GM12878 (cell line): Measurements from ENCODE around the gene OPCML. TPM values are rescaled to one million over a fixed set of nuclear protein-coding genes. Genes with fewer than 3 reads are reported as not detected.

Experiments
- ATAC-seq: fragments of 200-7000 bp; cut with Tn5 transposase; 3 replicates; pipeline ENCODE4 v1.9.1; 2020; ENCODE audit warnings: mild to moderate bottlenecking, moderate library complexity
- BruUV-seq: library from RNA; stranded (reverse); fragments of 400-500 nt; replicated peaks from 2 replicates; lab custom pipeline; 2021; lab: Mats Ljungman, UMichigan
- CTCF ChIA-PET: fragments of 300-600 bp; sonication (Branson Sonifier 250); formaldehyde crosslinking; extraction: SDS; loops from one replicate; lab custom pipeline; 2021; ENCODE audit warnings: inconsistent platforms; lab: Yijun Ruan, JAX
- POLR2A ChIA-PET: fragments of 350-600 bp; formaldehyde crosslinking; extraction: SDS; loops from one replicate; lab custom pipeline; 2021; ENCODE audit warnings: inconsistent platforms; lab: Charles Lee
- RAD21 ChIA-PET: fragments of 300-600 bp; sonication (Branson Sonifier 250); formaldehyde crosslinking; loops from one replicate; lab custom pipeline; 2023; ENCODE audit warnings: antibody characterized with exemption; ENCODE audit not compliant: unreplicated experiment; lab: Charles Lee
- SMC1A ChIA-PET: fragments of 300-600 bp; sonication (Branson Sonifier 250); formaldehyde crosslinking; loops from one replicate; lab custom pipeline; 2023; ENCODE audit not compliant: unreplicated experiment, uncharacterized antibody; lab: Charles Lee
- DNase-seq: peaks from one replicate; pipeline ENCODE4 v3.0.0-alpha.2; 2011; ENCODE audit warnings: low read depth, low spot score
- FAIRE-seq: peaks from 3 replicates; lab custom pipeline; 2011; peaks lifted over from hg19 to GRCh38; lab: Jason Lieb, UNC
- H2AFZ ChIP-seq: 2 replicates; pipeline ENCODE4 v1.6.0; 2011; ENCODE audit warnings: low read depth, low read length, control low read depth; ENCODE audit not compliant: control insufficient read depth
- H3K27ac ChIP-seq: 2 replicates; pipeline ENCODE4 v1.5.1; 2011; ENCODE audit warnings: control low read depth; ENCODE audit not compliant: control insufficient read depth, insufficient read depth
- H3K27me3 ChIP-seq, 2 experiments: replicated peaks in 1 of 2; 2 replicates each; pipeline versions ENCODE4 v1.6.0 to v1.6.1; 2011; ENCODE audit warnings: low read length in 1 of 2; ENCODE audit not compliant: control insufficient read depth in 2 of 2, insufficient read depth in 2 of 2
- H3K36me3 ChIP-seq, 2 experiments: 2 replicates each; pipeline ENCODE4 v1.5.1; 2011; ENCODE audit warnings: low read length in 1 of 2; ENCODE audit not compliant: control insufficient read depth in 2 of 2, insufficient read depth in 2 of 2
- H3K4me1 ChIP-seq: 2 replicates; pipeline ENCODE4 v1.6.1; 2011; ENCODE audit warnings: mild to moderate bottlenecking, low read length, moderate library complexity, mixed read lengths; ENCODE audit not compliant: control insufficient read depth, insufficient read depth
- H3K4me2 ChIP-seq: 2 replicates; pipeline ENCODE4 v1.6.0; 2011; ENCODE audit warnings: control low read depth; ENCODE audit not compliant: control insufficient read depth, insufficient read depth
- H3K4me3 ChIP-seq: fragments of 200-600 bp; sonication (generic); 2 replicates; pipeline ENCODE4 v1.5.1; 2016
- H3K79me2 ChIP-seq: 2 replicates; pipeline ENCODE4 v1.6.0; 2011; ENCODE audit warnings: low read length; ENCODE audit not compliant: control insufficient read depth, insufficient read depth
- H3K9ac ChIP-seq: 2 replicates; pipeline ENCODE4 v1.8.0; 2011; ENCODE audit warnings: low read length, control low read depth, mixed read lengths; ENCODE audit not compliant: control insufficient read depth, insufficient read depth
- H3K9me3 ChIP-seq: replicated peaks from 3 replicates; pipeline ENCODE4 v1.5.1; 2011; ENCODE audit warnings: mild to moderate bottlenecking, low read length; ENCODE audit not compliant: control insufficient read depth, insufficient read depth
- H4K20me1 ChIP-seq: 2 replicates; pipeline ENCODE4 v1.6.0; 2011; ENCODE audit not compliant: control insufficient read depth, insufficient read depth
- CHD2 ChIP-seq: IDR thresholded peaks from 2 replicates; pipeline ENCODE4 v1.6.1; 2011; ENCODE audit warnings: low read depth, low read length, improper control_type of control experiment, borderline replicate concordance
- CUX1 ChIP-seq: IDR thresholded peaks from 2 replicates; pipeline ENCODE4 v1.6.1; 2012; ENCODE audit warnings: improper control_type of control experiment, low read depth, low read length; ENCODE audit not compliant: insufficient replicate concordance
- JUNB ChIP-seq: IDR thresholded peaks from 2 replicates; pipeline ENCODE4 v1.6.1; 2016; ENCODE audit warnings: antibody characterized with exemption, mild to moderate bottlenecking
- NFYB ChIP-seq: IDR thresholded peaks from 2 replicates; pipeline ENCODE4 v1.6.1; 2011; ENCODE audit warnings: low read depth, mild to moderate bottlenecking, low read length, improper control_type of control experiment, moderate library complexity; ENCODE audit not compliant: insufficient read depth
- REST ChIP-seq: IDR thresholded peaks from 2 replicates; pipeline ENCODE4 v1.6.1; 2012; ENCODE audit warnings: mild to moderate bottlenecking, low read depth, low read length
- RUNX3 ChIP-seq: IDR thresholded peaks from 2 replicates; pipeline ENCODE4 v1.6.1; 2012; ENCODE audit warnings: low read length, inconsistent platforms
- TAF1 ChIP-seq: IDR thresholded peaks from 2 replicates; pipeline ENCODE4 v1.6.1; 2011; ENCODE audit warnings: mild to moderate bottlenecking, low read depth, low read length, borderline replicate concordance
- TCF7 ChIP-seq: IDR thresholded peaks from 2 replicates; pipeline ENCODE4 v1.6.1; 2014; ENCODE audit warnings: antibody characterized with exemption, borderline replicate concordance
- WGBS: methylation state at CpG from one replicate; pipeline ENCODE4 v1.1.6; 2016; ENCODE audit warnings: low lambda C conversion rate; ENCODE audit not compliant: insufficient replicate concordance, insufficient coverage; ENCODE audit errors: missing lambda C conversion rate; 5-methylcytosine and 5-hydroxymethylcytosine counted together
- in situ Hi-C: fragments of 300-500 bp; cut with MboI; formaldehyde crosslinking; loops from 9 replicates; pipeline ENCODE4 v1.14.3; 2018; ENCODE audit warnings: mixed read lengths
- intact Hi-C: fragments of 100-400 bp; cut with micrococcal nuclease; formaldehyde crosslinking; loops from one replicate; pipeline ENCODE4 v1.14.2; 2022; ENCODE audit not compliant: unreplicated experiment
- polyA plus RNA-seq, 11 experiments: library from polyadenylated mRNA; depleted of rRNA in 4 of 11; unstranded in 6 of 11; stranded (reverse) in 5 of 11; fragments of >200 nt; fragmentation: Nextera tagmentation in 4 of 11; fragmentation: Illumina TruSeq in 1 of 11; extraction: Ambion mirVana in 4 of 11; extraction: Trizol in 1 of 11; gene quantifications; 1 replicate in 1 of 11; 2 replicates in 10 of 11; pipeline versions ENCODE4 v1.2.1 to v1.2.3, GENCODE V29; 2011 to 2016; ENCODE audit warnings: inconsistent platforms in 2 of 11, missing spikeins in 2 of 11, low read depth in 1 of 11
- total RNA-seq, 4 experiments: library from RNA; depleted of rRNA in 3 of 4; stranded (reverse); fragments of >200 nt in 3 of 4; fragmentation: Illumina TruSeq in 1 of 4; extraction: Trizol in 1 of 4; gene quantifications; 2 replicates each; pipeline versions ENCODE4 v1.2.1 to v1.2.3, GENCODE V29; 2013 to 2021

OPCML gene
- total and polyA plus RNA-seq, 10 of the 15 experiments (the other 5 are each of a cell fraction or from before 2014, with no cell fraction given) = 0.84 TPM; not detected in 9

GRCh38 chr11:133306019-133306418, 226.3 kb downstream of the OPCML start:
- Histone ChIP-seq H3K27me3 (no peaks in the 10 kb centered on the region), H3K36me3 (no peaks in the 10 kb centered on the region), H4K20me1 (no peaks in the 10 kb centered on the region), H3K27ac (no peak overlapping the region), H3K79me2 (no peaks in the 10 kb centered on the region), H3K9ac (no peak overlapping the region), H3K4me3 (no peak overlapping the region), H3K4me2 (no peak overlapping the region), H3K4me1 (no peaks in the 10 kb centered on the region), H3K9me3 (no peaks in the 10 kb centered on the region; the same call in 2 of the 3 replicates), H2AFZ (no peak overlapping the region)
- ATAC-seq (peak; percentile 42; the same call in 1 of the 3 replicates), DNase-seq (no peak), FAIRE-seq (no peak)
- intact Hi-C loops (no loop called here), in situ Hi-C loops (no loop called here)
- ChIA-PET CTCF (no interaction called here), POLR2A (interaction anchor here (0.5 kb wide), 1 partner anchor 811 kb away, joined by 4 read pairs; no protein-coding TSS in a partner anchor), RAD21 (no interaction called here), SMC1A (no interaction called here)
- WGBS = 3% methylated on average over 2 of the region's 2 CpGs
- BruUV-seq = no TSS peak
- TF ChIP-seq NFYB = no peak
- TF ChIP-seq REST = peak; percentile 89
- TF ChIP-seq TCF7 = peak; percentile 65; the same call in 1 of the 2 replicates
- TF ChIP-seq JUNB = peak; percentile 28; the same call in 1 of the 2 replicates
- no peak for TF ChIP-seq CHD2
- no peak for TF ChIP-seq CUX1
- TF ChIP-seq TAF1 = no peak
- peak; percentile 63 for TF ChIP-seq RUNX3
